Left lung (tissue), 10 donors: ENCODE measurements around the gene DONSON. TPM values are rescaled to one million over a fixed set of nuclear protein-coding genes. Genes with fewer than 3 reads are reported as not detected.

Experiments
- ATAC-seq: fragments of 200-7000 bp; cut with Tn5 transposase; one replicate; pipeline ENCODE4 v1.9.1; 2020; ENCODE audit warnings: moderate library complexity
- DNase-seq, 4 donors: peaks; one replicate each; pipeline ENCODE4 v3.0.0-alpha.2; 2013 to 2020
- H3K27ac ChIP-seq, 2 donors: fragments of 200-600 bp; sonication (generic) in 1 of 2; one replicate each; pipeline versions ENCODE4 v1.5.0 to v1.8.0; 2020 to 2021
- H3K27me3 ChIP-seq, 2 donors: fragments of 200-600 bp; sonication (generic) in 1 of 2; one replicate each; pipeline versions ENCODE4 v1.5.0 to v1.8.0; 2020 to 2021
- H3K36me3 ChIP-seq, 2 donors: fragments of 200-600 bp; sonication (generic) in 1 of 2; one replicate each; pipeline versions ENCODE4 v1.5.0 to v1.8.0; 2020 to 2021
- H3K4me1 ChIP-seq, 2 donors: fragments of 200-600 bp; one replicate each; pipeline ENCODE4 v1.8.0; 2021
- H3K4me3 ChIP-seq, 2 donors: fragments of 200-600 bp; sonication (generic) in 1 of 2; one replicate each; pipeline versions ENCODE4 v1.5.0 to v1.8.0; 2020 to 2021; ENCODE audit warnings: mild to moderate bottlenecking in 1 of 2
- H3K9me3 ChIP-seq, 2 donors: fragments of 200-600 bp; sonication (generic) in 1 of 2; one replicate each; pipeline versions ENCODE4 v1.5.0 to v1.8.0; 2020 to 2021
- intact Hi-C, 2 donors: fragments of 100-400 bp; cut with DNase I; formaldehyde crosslinking; loops; one replicate each; pipeline versions ENCODE4 v1.11.2 to v1.14.2; 2022
- polyA plus RNA-seq, 6 donors: library from polyadenylated mRNA; unstranded; fragments of 120-200 nt; gene quantifications; one replicate each; pipeline ENCODE4 v1.2.1, GENCODE V29; 2013; ENCODE audit not compliant: insufficient read length in 6 of 6
- total RNA-seq, 2 donors: library from RNA; stranded (reverse); fragmentation: NEBNext Ultra II Directional; extraction: Animal tissue kit (Norgen Biotek cat#: 25700); gene quantifications; one replicate each; pipeline ENCODE4 v1.2.1, GENCODE V29; 2021
- TF ChIP-seq, protein P1 (sequence below), 2 donors: fragments of 200-600 bp; sonication (generic) in 1 of 2; IDR thresholded peaks; one replicate each; pipeline versions ENCODE4 v1.5.0 to v1.8.0; 2021; ENCODE audit warnings: antibody characterized with exemption in 2 of 2
- donor health status: DM: no; HTN: yes; CAD: no.
- donor health status: DM: no; HTN: no; CAD: no.

DONSON gene
- total and polyA plus RNA-seq, 8 donors, result 14.3 to 51.2 (median 38.6) TPM

DNA sequence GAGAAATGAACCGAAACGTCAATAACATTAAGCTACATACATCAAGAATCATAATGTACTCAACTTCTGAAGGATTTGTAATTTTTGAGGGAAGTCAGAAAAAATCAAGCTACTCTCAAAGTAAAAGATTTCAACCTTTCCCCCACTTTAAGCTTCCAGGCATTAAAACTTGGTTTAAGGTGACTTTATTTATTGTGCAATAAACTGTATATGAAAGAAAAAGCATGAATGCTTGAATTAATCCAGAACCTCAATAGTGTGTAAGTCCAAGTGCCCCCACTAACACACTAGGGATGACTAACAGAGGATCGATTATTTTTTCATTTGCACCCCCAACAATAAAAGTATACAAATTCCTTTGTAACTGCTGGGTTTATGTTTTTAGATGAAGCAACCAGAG, 57.5 kb downstream of the DONSON start:
- Histone ChIP-seq H3K27me3 (no peaks in the 10 kb centered on the region), H3K27ac (no peak overlapping the region), H3K9me3 (no peaks in the 10 kb centered on the region), H3K36me3 (peaks cover 0 to 92% of the 10 kb centered on the region in 2 donors), H3K4me1 (peaks cover 0 to 3% of the 10 kb centered on the region in 2 donors), H3K4me3 (no peak overlapping the region)
- TF ChIP-seq, protein P1, sequence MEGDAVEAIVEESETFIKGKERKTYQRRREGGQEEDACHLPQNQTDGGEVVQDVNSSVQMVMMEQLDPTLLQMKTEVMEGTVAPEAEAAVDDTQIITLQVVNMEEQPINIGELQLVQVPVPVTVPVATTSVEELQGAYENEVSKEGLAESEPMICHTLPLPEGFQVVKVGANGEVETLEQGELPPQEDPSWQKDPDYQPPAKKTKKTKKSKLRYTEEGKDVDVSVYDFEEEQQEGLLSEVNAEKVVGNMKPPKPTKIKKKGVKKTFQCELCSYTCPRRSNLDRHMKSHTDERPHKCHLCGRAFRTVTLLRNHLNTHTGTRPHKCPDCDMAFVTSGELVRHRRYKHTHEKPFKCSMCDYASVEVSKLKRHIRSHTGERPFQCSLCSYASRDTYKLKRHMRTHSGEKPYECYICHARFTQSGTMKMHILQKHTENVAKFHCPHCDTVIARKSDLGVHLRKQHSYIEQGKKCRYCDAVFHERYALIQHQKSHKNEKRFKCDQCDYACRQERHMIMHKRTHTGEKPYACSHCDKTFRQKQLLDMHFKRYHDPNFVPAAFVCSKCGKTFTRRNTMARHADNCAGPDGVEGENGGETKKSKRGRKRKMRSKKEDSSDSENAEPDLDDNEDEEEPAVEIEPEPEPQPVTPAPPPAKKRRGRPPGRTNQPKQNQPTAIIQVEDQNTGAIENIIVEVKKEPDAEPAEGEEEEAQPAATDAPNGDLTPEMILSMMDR (IDR thresholded peaks at IDR 0.05), result no peak
- intact Hi-C loops, result no loop called here
- DNase-seq (no peak), ATAC-seq (no peak)

Other genes starting within 250 kb of the DONSON start
- 100 to 1,000 TPM in 1 of 2 donors, 10 to 100 TPM in 1; 90.8 to 116 TPM for gene IFNGR2, start 185.3 kb downstream of the DONSON start, total RNA-seq
- 10 to 100 TPM; 67.9 to 78.1 (median 70.5) TPM for gene IFNGR2, start 185.3 kb downstream of the DONSON start, polyA plus RNA-seq
- 10 to 100 TPM; 45.6 to 57.5 TPM for gene TMEM50B, start 108.7 kb downstream of the DONSON start, total RNA-seq
- gene TMEM50B, start 108.7 kb downstream of the DONSON start, polyA plus RNA-seq, result 10 to 100 TPM; 50.3 to 92.8 (median 61.5) TPM
- 1 to 10 TPM; 1.2 to 1.6 TPM for gene DNAJC28, start 97.0 kb downstream of the DONSON start, total RNA-seq
- gene DNAJC28, start 97.0 kb downstream of the DONSON start, polyA plus RNA-seq, result 1 to 10 TPM; 3.1 to 4.3 (median 3.7) TPM
- gene GART, start 46.6 kb downstream of the DONSON start, total RNA-seq, result 10 to 100 TPM; 57.7 to 76.9 TPM
- gene GART, start 46.6 kb downstream of the DONSON start, polyA plus RNA-seq, result 10 to 100 TPM; 73.2 to 84.1 (median 82.0) TPM
- gene SON, start 45.6 kb downstream of the DONSON start, total RNA-seq, result 100 to 1,000 TPM; 237 to 299 TPM
- gene SON, start 45.6 kb downstream of the DONSON start, polyA plus RNA-seq, result 100 to 1,000 TPM; 389 to 454 (median 427) TPM
- gene CRYZL1, start 53.1 kb upstream of the DONSON start, total RNA-seq, result 10 to 100 TPM; 21.8 to 27.9 TPM
- gene CRYZL1, start 53.1 kb upstream of the DONSON start, polyA plus RNA-seq, result 10 to 100 TPM; 59.4 to 84.5 (median 66.5) TPM
- 10 to 100 TPM; 38.9 to 44.5 TPM for gene ITSN1, start 53.8 kb upstream of the DONSON start, total RNA-seq
- gene ITSN1, start 53.8 kb upstream of the DONSON start, polyA plus RNA-seq, result 10 to 100 TPM; 47.7 to 59.1 (median 51.6) TPM